ENCODE results near the gene ERC1.

The ERC1 gene

DNA sequence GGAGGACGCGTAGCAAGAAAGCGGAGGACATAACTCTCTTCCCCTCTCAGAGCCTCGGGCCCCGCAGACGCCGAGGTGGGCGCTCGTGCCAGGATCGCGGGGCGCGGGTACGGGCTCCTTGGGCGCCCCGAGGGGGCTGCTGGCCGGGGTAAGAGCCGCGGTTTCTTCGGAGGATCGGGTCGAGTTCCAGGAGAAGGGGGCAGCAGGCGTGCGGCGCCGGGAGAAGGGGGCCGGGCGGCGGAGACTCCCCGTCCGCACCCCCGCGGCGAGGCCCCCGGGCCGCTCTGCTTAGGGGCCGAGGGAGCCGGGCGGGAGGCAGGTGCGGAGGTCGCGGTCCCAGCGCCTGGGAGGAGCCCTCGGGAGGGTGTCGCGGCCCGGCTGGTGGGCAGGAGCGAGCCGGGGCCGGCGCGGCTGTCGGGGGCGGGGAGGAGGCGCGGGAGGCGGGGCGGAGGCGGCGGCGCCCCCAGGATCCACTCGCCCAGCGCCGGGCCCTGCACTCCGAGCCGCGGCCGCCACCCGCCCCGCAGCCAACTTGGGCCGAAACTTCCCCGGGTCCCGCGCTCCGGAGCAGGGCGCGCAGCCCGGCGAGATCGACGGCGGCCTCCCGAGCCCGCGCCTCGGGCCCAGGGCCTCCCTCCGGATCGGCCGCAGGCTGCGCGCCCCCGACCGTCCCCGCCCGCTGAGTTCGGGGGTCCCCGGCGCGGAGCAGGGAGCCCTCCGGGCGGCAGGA is 539.0 kb downstream of the ERC1 start:
- intact Hi-C loops (cut with micrococcal nuclease), result no loop called here
- H3K36me3 Mint-ChIP-seq (ENCODE audit: low read depth), result no peaks in the 10 kb centered on the region
- H3K9me3 Mint-ChIP-seq, result no peaks in the 10 kb centered on the region

DNA sequence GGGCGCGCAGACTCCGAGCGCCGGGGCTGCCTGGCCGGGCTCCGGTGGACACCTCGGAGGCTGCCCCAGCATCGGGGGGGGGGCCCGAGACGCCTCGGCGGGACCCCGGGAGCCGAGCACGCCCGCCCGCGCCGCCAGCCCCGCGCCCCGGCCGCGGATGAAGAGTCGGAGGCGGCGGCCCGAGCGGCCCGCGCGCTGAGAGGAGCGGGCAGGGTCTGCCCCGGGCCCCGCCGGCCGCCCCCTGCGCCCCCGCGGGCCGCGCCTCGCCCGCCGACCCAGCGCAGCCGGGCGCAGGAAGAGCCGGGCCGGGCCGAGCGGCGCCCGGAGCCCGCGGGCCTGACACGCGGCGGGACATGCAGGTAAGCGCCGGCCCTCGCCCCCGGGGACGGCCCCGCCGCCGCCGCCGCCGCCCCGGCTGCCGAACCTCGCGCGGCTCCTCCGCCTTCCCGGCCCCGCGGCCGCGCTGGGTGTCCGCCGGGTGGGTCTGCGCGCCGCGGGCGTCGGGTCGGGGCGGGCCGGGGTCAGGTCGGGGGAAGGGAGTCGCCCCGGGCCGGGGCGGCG is 539.6 kb downstream of the ERC1 start:
- intact Hi-C loops (cut with micrococcal nuclease), result no loop called here
- no peaks in the 10 kb centered on the region for H3K36me3 Mint-ChIP-seq (ENCODE audit: low read depth)
- H3K27ac Mint-ChIP-seq, result no peak overlapping the region
- peaks cover 86% of the 10 kb centered on the region for H3K27me3 Mint-ChIP-seq
- H3K4me3 Mint-ChIP-seq, result peak overlapping the region; percentile 68
- peaks cover 23% of the 10 kb centered on the region for H3K4me1 Mint-ChIP-seq (ENCODE audit: low read depth)
- H3K9me3 Mint-ChIP-seq, result no peaks in the 10 kb centered on the region

More for the DNA sequence above, 539.0 kb downstream of the ERC1 start:
- peaks cover 23% of the 10 kb centered on the region for H3K4me1 Mint-ChIP-seq (ENCODE audit: low read depth)
- H3K27ac Mint-ChIP-seq, result no peak overlapping the region
- peaks cover 89% of the 10 kb centered on the region for H3K27me3 Mint-ChIP-seq
- peak overlapping the region; percentile 73 for H3K4me3 Mint-ChIP-seq

DNA sequence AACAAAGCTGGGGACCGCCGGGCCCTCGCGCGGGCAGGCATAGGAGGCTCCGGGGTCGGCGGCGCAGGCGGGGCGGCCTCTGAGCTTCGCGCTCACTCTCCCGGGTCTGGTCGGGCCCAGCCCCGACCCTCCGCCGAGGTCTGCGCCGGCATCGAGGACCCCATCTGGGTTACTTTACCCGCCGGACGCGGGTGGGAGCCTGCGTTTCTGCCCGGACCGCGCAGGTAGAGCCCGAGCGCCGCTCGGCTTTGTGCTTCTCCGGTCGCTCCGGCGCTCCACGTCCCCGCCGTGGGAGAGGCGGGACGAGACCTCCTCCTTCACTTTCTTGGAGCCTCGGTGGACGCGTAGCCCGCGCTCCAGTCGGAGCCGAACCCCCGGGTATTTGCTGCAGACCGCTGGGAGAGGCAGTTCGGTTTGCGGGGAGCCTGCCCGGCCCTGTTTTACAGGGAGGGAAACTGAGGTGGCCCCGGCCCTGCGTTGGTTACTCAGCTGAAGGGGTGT is 540.2 kb downstream of the ERC1 start:
- no peaks in the 10 kb centered on the region for H3K36me3 Mint-ChIP-seq (ENCODE audit: low read depth)
- peaks cover 23% of the 10 kb centered on the region for H3K4me1 Mint-ChIP-seq (ENCODE audit: low read depth)
- intact Hi-C loops (cut with micrococcal nuclease), result no loop called here
- H3K27ac Mint-ChIP-seq, result no peak overlapping the region
- peak overlapping the region; percentile 68 for H3K4me3 Mint-ChIP-seq
- no peaks in the 10 kb centered on the region for H3K9me3 Mint-ChIP-seq
- H3K27me3 Mint-ChIP-seq, result peaks cover 86% of the 10 kb centered on the region

DNA sequence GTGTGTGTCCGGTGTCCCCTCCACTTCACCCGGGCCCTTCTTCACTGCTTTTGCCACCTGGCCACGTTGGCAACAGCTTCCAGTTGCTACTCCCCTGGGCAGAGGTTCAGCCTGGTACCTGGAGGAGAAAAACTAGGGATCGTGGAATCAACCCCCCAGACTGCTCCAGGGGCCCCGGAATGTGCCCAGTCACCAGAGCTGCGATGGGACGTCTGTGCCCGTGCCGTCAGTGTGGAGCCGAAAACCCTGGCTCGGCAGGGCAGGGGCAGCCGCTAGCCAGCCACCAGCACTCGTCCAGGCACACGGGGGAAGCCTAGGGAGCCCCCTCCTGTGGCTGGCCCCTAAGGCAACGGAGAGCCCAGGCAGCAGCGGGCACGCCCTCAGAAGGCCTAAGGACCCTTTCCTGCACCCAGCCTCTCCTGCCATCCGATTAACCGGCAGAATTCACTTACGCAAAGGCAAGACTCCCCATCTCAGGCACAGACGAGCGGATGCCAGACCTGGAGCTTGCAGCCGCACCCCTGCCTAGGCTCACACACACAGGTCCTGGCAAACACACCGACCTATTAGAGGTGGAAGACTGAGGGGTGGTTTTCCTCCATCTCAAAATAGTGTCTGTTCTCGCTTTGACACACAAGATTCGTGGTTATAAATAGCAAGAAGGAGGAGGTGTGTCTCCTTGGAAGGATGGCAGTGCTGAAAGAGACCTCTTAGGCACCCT is 540.8 kb downstream of the ERC1 start:
- Mint-ChIP-seq H3K27me3 (peaks cover 87% of the 10 kb centered on the region), H3K4me3 (peak overlapping the region; percentile 68), H3K36me3 (ENCODE audit: low read depth) (no peaks in the 10 kb centered on the region), H3K27ac (no peak overlapping the region), H3K4me1 (ENCODE audit: low read depth) (peaks cover 23% of the 10 kb centered on the region), H3K9me3 (no peaks in the 10 kb centered on the region)
- intact Hi-C loops (cut with micrococcal nuclease), result no loop called here

DNA sequence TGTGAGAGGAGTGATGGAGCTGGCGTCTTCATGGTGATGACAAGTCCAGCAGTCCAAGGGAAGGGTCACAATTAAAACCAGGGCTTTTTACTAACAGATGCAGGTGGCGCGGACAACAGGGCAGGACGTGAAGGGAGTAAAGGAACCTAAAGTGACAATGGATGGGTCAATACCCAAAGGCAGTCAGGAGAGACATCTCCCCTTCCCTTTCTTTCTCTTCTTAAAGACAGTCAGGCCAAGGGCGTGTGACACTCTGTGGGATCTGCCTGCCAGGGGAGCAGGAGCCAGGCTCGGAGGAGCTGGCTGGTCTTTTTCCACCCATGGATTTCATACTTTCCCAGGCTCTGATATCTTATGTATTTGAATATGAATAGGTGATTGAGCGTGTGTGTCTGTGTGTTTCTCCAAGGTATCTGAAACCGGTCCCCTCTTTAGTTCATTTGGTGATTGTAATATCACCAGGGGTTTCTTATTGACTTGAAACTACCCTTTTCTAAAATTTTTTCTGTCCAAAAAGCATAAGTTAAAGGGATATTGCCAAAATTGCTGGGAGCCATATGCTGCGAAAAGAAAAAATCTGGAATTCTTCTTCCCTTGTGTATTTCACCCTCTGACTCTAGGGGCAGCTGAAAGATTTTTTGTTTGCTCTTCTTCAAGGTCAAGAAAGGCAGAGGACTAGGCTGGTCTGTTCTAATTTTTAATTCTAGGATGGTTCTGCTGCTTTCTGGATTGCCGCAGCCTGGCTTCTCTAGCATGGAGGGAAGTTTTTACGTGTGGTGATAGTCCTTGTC is 541.5 kb downstream of the ERC1 start:
- peaks cover 23% of the 10 kb centered on the region for H3K4me1 Mint-ChIP-seq (ENCODE audit: low read depth)
- H3K36me3 Mint-ChIP-seq (ENCODE audit: low read depth), result no peaks in the 10 kb centered on the region
- H3K27ac Mint-ChIP-seq, result no peak overlapping the region
- H3K9me3 Mint-ChIP-seq, result no peaks in the 10 kb centered on the region
- H3K4me3 Mint-ChIP-seq, result no peak overlapping the region
- intact Hi-C loops (cut with micrococcal nuclease), result no loop called here
- peaks cover 85% of the 10 kb centered on the region for H3K27me3 Mint-ChIP-seq

DNA sequence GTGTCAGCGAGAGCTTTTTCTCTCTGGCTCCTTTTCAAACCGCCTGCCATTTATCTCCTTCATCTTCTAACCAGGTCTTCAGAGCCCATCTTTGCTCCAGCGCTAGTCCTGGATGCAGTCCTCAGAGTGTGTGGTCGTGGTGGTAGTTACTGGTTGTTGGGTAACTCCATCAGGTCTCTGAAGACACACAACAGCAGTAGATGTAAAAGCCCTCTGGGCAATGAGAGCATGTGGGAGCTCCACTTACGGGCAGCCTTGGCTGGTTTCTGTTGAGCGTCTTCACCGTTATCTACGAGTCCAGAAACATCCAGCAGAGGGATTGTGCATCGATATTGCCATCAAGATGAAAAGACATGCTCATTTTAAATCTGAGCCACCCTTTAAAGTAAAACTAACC is 542.2 kb downstream of the ERC1 start:
- Mint-ChIP-seq H3K4me1 (ENCODE audit: low read depth) (peaks cover 23% of the 10 kb centered on the region), H3K9me3 (no peaks in the 10 kb centered on the region), H3K36me3 (ENCODE audit: low read depth) (no peaks in the 10 kb centered on the region), H3K4me3 (peak overlapping the region; percentile 44), H3K27ac (no peak overlapping the region), H3K27me3 (peaks cover 85% of the 10 kb centered on the region)
- intact Hi-C loops (cut with micrococcal nuclease), result no loop called here

DNA sequence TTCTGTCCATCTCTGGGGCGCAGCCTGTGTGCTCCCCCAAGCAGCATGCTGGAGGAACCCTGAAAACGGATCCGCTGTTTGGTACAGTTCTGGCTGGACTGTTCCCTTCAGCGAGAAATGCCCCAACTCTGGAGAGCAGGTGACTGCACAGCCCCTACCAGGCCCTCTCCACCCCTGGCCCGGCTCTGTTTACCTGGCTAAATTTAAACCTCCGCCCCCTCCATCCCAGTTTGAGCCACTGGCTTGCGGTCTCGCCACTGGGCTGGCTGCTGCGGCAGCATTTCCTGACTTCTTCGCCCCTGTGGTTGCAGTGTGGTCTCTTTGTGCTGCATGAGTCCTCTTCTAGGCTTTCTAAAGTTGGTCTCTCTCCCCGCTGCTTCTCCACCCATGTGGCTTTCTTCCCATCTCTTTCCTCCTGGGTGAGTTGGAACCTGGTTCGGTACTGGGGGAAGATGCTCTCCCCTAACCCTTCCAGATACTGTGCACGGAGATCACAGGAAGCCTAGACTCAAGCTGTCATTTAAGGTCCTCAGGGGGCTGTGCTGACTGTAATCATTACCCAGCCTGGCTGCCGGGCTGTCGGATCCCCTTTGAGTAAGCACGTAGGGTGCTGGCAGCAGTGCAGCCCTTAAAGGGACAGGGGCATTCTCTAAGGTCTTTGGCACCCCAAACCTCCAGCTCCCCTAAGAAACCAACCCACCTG is 542.7 kb downstream of the ERC1 start:
- no peak overlapping the region for H3K27ac Mint-ChIP-seq
- H3K9me3 Mint-ChIP-seq, result no peaks in the 10 kb centered on the region
- peaks cover 85% of the 10 kb centered on the region for H3K27me3 Mint-ChIP-seq
- intact Hi-C loops (cut with micrococcal nuclease), result no loop called here
- H3K4me3 Mint-ChIP-seq, result peak overlapping the region; percentile 44
- H3K4me1 Mint-ChIP-seq (ENCODE audit: low read depth), result peaks cover 23% of the 10 kb centered on the region
- H3K36me3 Mint-ChIP-seq (ENCODE audit: low read depth), result no peaks in the 10 kb centered on the region

DNA sequence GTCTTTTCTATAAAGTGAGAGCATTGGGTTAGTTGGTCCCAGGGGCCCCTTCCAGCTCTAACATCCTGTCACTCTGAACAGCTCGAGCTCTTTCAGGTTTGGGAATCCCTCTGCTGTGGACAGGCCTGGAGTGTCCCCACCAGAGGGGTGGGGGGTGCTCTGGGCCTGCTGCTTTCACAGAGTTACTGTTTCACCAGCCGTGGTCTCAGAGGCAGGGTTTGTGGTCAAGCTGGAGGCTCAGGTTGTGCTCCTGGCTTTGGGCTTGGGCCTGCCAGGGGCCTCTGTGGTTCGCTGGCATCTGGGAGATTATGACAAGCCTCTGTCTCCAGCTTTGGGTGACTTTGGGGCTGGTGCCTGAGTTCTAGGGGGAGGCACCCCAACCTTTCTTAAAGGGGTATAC is 543.7 kb downstream of the ERC1 start:
- Mint-ChIP-seq H3K36me3 (ENCODE audit: low read depth) (no peaks in the 10 kb centered on the region), H3K4me1 (ENCODE audit: low read depth) (peaks cover 19% of the 10 kb centered on the region), H3K27me3 (peaks cover 84% of the 10 kb centered on the region), H3K9me3 (no peaks in the 10 kb centered on the region), H3K27ac (no peak overlapping the region), H3K4me3 (no peak overlapping the region)
- intact Hi-C loops (cut with micrococcal nuclease), result no loop called here

DNA sequence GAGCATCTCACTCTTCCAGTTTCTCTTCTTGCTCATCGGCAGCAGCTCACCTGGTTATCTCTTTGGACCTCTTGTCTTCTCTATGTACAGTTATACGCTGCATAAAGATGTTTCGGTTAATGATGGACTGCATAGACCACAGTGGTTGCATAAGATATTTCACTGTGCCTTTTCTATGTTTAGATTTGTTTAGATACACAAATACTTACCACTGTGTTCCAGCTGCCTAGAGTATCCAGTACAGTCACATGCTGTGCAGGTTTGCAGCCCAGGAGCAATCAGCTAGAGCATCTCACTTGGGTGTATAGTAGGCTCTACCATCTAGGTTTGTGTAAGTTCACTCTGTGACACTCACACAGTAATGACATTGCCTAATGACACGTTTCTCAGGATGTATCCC is 545.8 kb downstream of the ERC1 start:
- no peak overlapping the region for H3K27ac Mint-ChIP-seq
- peaks cover 13% of the 10 kb centered on the region for H3K4me1 Mint-ChIP-seq (ENCODE audit: low read depth)
- H3K4me3 Mint-ChIP-seq, result no peak overlapping the region
- peaks cover 89% of the 10 kb centered on the region for H3K27me3 Mint-ChIP-seq
- H3K36me3 Mint-ChIP-seq (ENCODE audit: low read depth), result no peaks in the 10 kb centered on the region
- intact Hi-C loops (cut with micrococcal nuclease), result no loop called here
- H3K9me3 Mint-ChIP-seq, result no peaks in the 10 kb centered on the region

DNA sequence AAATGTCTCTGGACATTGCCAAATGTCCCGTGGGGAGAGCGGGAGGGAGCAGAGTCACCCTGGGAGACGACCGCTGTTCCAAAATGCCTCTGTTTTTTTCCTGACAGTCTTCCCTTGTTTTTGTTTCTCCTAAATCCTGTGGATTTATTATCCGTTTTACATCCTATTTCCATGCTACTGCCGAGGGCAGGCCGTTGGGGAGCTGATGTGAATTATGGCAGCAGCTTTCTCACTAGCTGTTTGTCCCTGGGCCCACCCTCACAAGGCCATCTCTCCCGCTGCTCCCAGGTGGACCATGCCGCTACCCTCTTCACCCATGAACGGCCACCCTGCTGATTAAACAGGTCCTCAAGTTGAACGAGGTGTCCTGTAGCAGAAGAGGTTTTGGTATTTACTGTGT is 548.1 kb downstream of the ERC1 start:
- Mint-ChIP-seq H3K27me3 (peaks cover 72% of the 10 kb centered on the region), H3K36me3 (ENCODE audit: low read depth) (no peaks in the 10 kb centered on the region), H3K27ac (no peak overlapping the region), H3K4me1 (ENCODE audit: low read depth) (peaks cover 7% of the 10 kb centered on the region), H3K9me3 (no peaks in the 10 kb centered on the region), H3K4me3 (no peak overlapping the region)
- intact Hi-C loops (cut with micrococcal nuclease), result no loop called here

DNA sequence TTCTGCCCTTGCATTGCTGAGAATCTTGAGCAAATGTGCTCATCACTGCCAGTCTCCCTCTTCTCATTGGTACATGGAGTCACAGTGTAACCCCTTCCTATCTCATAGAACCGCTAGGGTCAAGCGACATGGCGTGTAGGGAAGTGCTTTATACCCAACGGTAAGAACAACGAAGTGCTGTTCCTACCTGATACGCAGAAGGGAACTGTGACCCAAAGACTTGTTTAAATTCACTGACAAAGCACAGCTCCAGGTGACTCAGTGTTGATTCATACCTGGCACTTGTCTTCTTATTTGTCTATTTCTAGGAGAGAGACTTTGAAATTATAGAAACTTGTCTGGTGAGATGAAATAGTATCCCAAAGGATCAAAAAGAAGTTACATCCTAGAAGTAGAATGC is 549.7 kb downstream of the ERC1 start:
- no peak overlapping the region for H3K4me3 Mint-ChIP-seq
- H3K36me3 Mint-ChIP-seq (ENCODE audit: low read depth), result no peaks in the 10 kb centered on the region
- H3K9me3 Mint-ChIP-seq, result no peaks in the 10 kb centered on the region
- no peak overlapping the region for H3K27ac Mint-ChIP-seq
- H3K4me1 Mint-ChIP-seq (ENCODE audit: low read depth), result peaks cover 13% of the 10 kb centered on the region
- H3K27me3 Mint-ChIP-seq, result peaks cover 59% of the 10 kb centered on the region
- intact Hi-C loops (cut with micrococcal nuclease), result no loop called here

DNA sequence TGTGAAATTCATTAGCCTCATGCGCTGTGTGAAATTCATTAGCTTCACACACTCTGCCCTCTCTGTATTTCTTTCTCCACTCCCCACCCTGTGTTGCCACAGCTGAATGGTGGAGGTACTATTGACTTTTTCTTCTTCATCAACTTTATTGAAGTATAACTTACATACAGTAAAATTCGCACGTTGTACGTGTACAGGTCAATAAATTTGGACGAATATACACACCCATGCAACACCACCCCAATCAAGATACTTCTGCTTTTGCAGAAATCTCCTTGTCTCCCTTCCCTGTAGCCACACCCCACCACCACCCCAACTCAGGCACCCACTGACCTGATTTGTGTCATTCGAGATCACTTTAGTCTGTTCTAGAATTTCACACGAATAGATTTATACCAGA is 551.6 kb downstream of the ERC1 start:
- Mint-ChIP-seq H3K27me3 (peaks cover 44% of the 10 kb centered on the region), H3K9me3 (no peaks in the 10 kb centered on the region), H3K27ac (no peak overlapping the region), H3K36me3 (ENCODE audit: low read depth) (no peaks in the 10 kb centered on the region), H3K4me1 (ENCODE audit: low read depth) (peaks cover 21% of the 10 kb centered on the region), H3K4me3 (no peak overlapping the region)
- intact Hi-C loops (cut with micrococcal nuclease), result no loop called here

DNA sequence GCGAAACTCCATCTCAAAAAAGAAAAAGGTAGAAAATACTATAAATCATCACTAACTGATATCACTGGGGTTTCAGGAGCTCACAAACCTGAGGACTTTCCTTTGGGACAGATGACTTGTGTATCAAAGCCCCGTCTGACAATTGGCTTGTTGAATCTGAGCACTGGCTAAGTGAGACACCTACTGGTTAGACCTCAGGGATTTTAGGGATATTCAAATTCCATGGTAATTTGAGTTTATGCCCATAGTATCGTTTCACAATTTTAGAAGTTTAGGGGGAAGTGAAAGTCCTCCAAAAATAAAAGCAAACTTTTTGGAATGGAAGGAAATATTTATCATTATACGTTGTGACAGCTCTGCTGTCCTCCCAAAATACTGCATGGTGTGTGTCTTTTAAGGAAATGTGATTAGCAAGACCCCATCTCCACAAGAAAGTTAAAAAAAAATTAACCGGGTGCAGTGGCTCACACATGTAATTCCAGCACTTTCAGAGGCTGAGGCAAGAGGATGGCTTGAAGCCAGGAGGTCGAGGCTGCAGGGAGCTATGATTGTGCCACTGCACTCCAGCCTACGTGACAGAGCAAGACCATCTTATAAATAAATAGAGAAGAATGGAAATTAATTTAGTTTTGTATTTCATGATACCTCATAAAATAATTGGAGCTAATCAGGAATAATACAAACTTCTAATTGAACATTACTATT is 554.1 kb downstream of the ERC1 start:
- peaks cover 20% of the 10 kb centered on the region for H3K27me3 Mint-ChIP-seq
- H3K4me3 Mint-ChIP-seq, result peak overlapping the region; percentile 23
- peaks cover 21% of the 10 kb centered on the region for H3K4me1 Mint-ChIP-seq (ENCODE audit: low read depth)
- H3K27ac Mint-ChIP-seq, result no peak overlapping the region
- H3K9me3 Mint-ChIP-seq, result peaks cover 11% of the 10 kb centered on the region
- H3K36me3 Mint-ChIP-seq (ENCODE audit: low read depth), result no peaks in the 10 kb centered on the region
- intact Hi-C loops (cut with micrococcal nuclease), result no loop called here
